B cell (primary cell): ENCODE measurements around the gene DGKA. TPM values are rescaled to one million over a fixed set of nuclear protein-coding genes. Genes with fewer than 3 reads are reported as not detected.
A peak's percentile ranks its signal among the peaks of the same experiment; 100 is the strongest.

Source experiments
- ATAC-seq: fragments of 200-7000 bp; cut with Tn5 transposase; one replicate; pipeline ENCODE4 v1.10.0; 2021; ENCODE audit warnings: low read depth, mild to moderate bottlenecking, moderate number of reproducible peaks, moderate library complexity
- CTCF ChIA-PET: fragments of 350-600 bp; sonication (Branson Sonifier 250); formaldehyde crosslinking; loops from one replicate; lab custom pipeline; 2021; ENCODE audit warnings: antibody characterized with exemption, inconsistent platforms; lab: Charles Lee
- POLR2A ChIA-PET: fragments of 350-600 bp; sonication (Branson Sonifier 250); formaldehyde crosslinking; loops from one replicate; lab custom pipeline; 2021; ENCODE audit warnings: antibody characterized with exemption; lab: Charles Lee
- DNase-seq: peaks from one replicate; pipeline ENCODE4 v3.0.0; 2013
- H2AFZ ChIP-seq: 2 replicates; pipeline ENCODE4 v1.6.1; 2012; ENCODE audit warnings: mild to moderate bottlenecking, low read depth, low read length; ENCODE audit not compliant: insufficient read depth, poor library complexity, severe bottlenecking
- H3K27ac ChIP-seq, 2 donors: 1 replicate in 1 of 2; 2 replicates in 1 of 2; pipeline ENCODE4 v1.5.1; 2012 to 2013; ENCODE audit warnings: low read length in 2 of 2, mild to moderate bottlenecking in 2 of 2, moderate library complexity in 1 of 2
- H3K27me3 ChIP-seq, 4 experiments: fragments of 200-600 bp in 1 of 4; sonication (generic) in 1 of 4; replicated peaks in 1 of 4; 1 replicate in 2 of 4; 2 replicates in 2 of 4; pipeline versions ENCODE4 v1.6.1 to v1.7.0; 2013 to 2016; ENCODE audit warnings: low read length in 3 of 4, mild to moderate bottlenecking in 2 of 4, mixed read lengths in 1 of 4, moderate library complexity in 1 of 4; ENCODE audit not compliant: insufficient read depth in 4 of 4, control insufficient read depth in 3 of 4; ENCODE audit errors: control extremely low read depth in 1 of 4
- H3K36me3 ChIP-seq, 2 experiments: replicated peaks in 1 of 2; 1 replicate in 1 of 2; 2 replicates in 1 of 2; pipeline versions ENCODE4 v1.6.1 to v1.7.1; 2013; ENCODE audit warnings: low read length in 1 of 2; ENCODE audit not compliant: insufficient read depth in 2 of 2, control insufficient read depth in 1 of 2; ENCODE audit errors: control extremely low read depth in 1 of 2, extremely low read depth in 1 of 2
- H3K4me1 ChIP-seq, 2 donors: fragments of 200-600 bp in 1 of 2; sonication (generic) in 1 of 2; 1 replicate in 1 of 2; 2 replicates in 1 of 2; pipeline versions ENCODE4 v1.5.1 to v1.6.1; 2013 to 2017; ENCODE audit warnings: low read length in 2 of 2; ENCODE audit not compliant: control insufficient read depth in 2 of 2, insufficient read depth in 2 of 2
- H3K4me2 ChIP-seq: replicated peaks from 2 replicates; pipeline ENCODE3; 2012; ENCODE audit warnings: mild to moderate bottlenecking, low read depth, low read length; ENCODE audit not compliant: poor library complexity, severe bottlenecking
- H3K4me3 ChIP-seq, 5 experiments: fragments of 200-600 bp in 1 of 5; sonication (generic) in 1 of 5; 1 replicate in 3 of 5; 2 replicates in 2 of 5; pipeline versions ENCODE4 v1.5.1 to v1.7.0; 2011 to 2016; ENCODE audit warnings: low read length in 4 of 5, mild to moderate bottlenecking in 4 of 5, low read depth in 2 of 5, control low read depth in 1 of 5, moderate library complexity in 1 of 5; ENCODE audit not compliant: insufficient read depth in 1 of 5; ENCODE audit errors: control extremely low read depth in 1 of 5, extremely low read depth in 1 of 5
- H3K79me2 ChIP-seq: fragments of 200-600 bp; sonication (generic); one replicate; pipeline ENCODE4 v1.6.0; 2016; ENCODE audit warnings: low read length; ENCODE audit not compliant: control insufficient read depth, insufficient read depth
- H3K9ac ChIP-seq: fragments of 200-600 bp; sonication (generic); 2 replicates; pipeline ENCODE4 v1.6.1; 2017; ENCODE audit warnings: mild to moderate bottlenecking, low read length, moderate library complexity
- H3K9me3 ChIP-seq, 3 donors: one replicate each; pipeline versions ENCODE4 v1.6.1 to v1.7.1; 2013; ENCODE audit warnings: low read length in 2 of 3; ENCODE audit not compliant: control insufficient read depth in 2 of 3, insufficient read depth in 1 of 3; ENCODE audit errors: control extremely low read depth in 1 of 3
- H4K20me1 ChIP-seq: 2 replicates; pipeline ENCODE4 v1.6.0; 2012; ENCODE audit warnings: mild to moderate bottlenecking, low read length; ENCODE audit not compliant: insufficient read depth, control insufficient read depth, poor library complexity, severe bottlenecking
- H3K27ac Mint-ChIP-seq: one replicate; pipeline ENCODE4 v1.8.0; 2021; ENCODE audit warnings: mixed read lengths
- H3K27me3 Mint-ChIP-seq: one replicate; pipeline ENCODE4 v1.8.0; 2021; ENCODE audit warnings: mixed read lengths
- H3K4me1 Mint-ChIP-seq: one replicate; pipeline ENCODE4 v1.8.0; 2021; ENCODE audit warnings: mixed read lengths
- H3K4me3 Mint-ChIP-seq: one replicate; pipeline ENCODE4 v1.8.0; 2021; ENCODE audit warnings: mixed read lengths
- H3K9me3 Mint-ChIP-seq: one replicate; pipeline ENCODE4 v1.8.0; 2022; ENCODE audit warnings: mixed read lengths; ENCODE audit not compliant: insufficient read depth
- EZH2 ChIP-seq: IDR thresholded peaks from 2 replicates; pipeline ENCODE4 v1.6.1; 2012; ENCODE audit warnings: borderline replicate concordance, low read depth, mild to moderate bottlenecking, moderate library complexity, low read length; ENCODE audit not compliant: insufficient read depth, poor library complexity, severe bottlenecking
- WGBS: methylation state at CpG from one replicate; pipeline ENCODE4 v1.1.5; 2013; ENCODE audit warnings: missing lambda C conversion rate; ENCODE audit not compliant: insufficient coverage; 5-methylcytosine and 5-hydroxymethylcytosine counted together
- intact Hi-C: fragments of 100-400 bp; cut with micrococcal nuclease; formaldehyde crosslinking; loops from one replicate; pipeline ENCODE4 v1.10.0; 2022
- polyA plus RNA-seq: library from polyadenylated mRNA; depleted of rRNA; stranded (reverse); fragments of >200 nt; gene quantifications from 2 replicates; pipeline ENCODE4 v1.2.3, GENCODE V29; 2012
- total RNA-seq, 2 donors: library from RNA; stranded (reverse); fragments of 120-200 nt in 1 of 2; gene quantifications; 1 replicate in 1 of 2; 2 replicates in 1 of 2; pipeline versions ENCODE4 v1.2.3 to v1.2.4, GENCODE V29; 2013 to 2022
- TF ChIP-seq, protein P1 (sequence below): fragments of 200-600 bp; IDR thresholded peaks from one replicate; pipeline ENCODE4 v1.8.0; 2022; ENCODE audit warnings: antibody characterized with exemption, mild to moderate bottlenecking

The DGKA gene
- total and polyA plus RNA-seq, 2 donors (not counting 1 experiment from before 2014, with no cell fraction given): 238 to 269 TPM

DNA sequence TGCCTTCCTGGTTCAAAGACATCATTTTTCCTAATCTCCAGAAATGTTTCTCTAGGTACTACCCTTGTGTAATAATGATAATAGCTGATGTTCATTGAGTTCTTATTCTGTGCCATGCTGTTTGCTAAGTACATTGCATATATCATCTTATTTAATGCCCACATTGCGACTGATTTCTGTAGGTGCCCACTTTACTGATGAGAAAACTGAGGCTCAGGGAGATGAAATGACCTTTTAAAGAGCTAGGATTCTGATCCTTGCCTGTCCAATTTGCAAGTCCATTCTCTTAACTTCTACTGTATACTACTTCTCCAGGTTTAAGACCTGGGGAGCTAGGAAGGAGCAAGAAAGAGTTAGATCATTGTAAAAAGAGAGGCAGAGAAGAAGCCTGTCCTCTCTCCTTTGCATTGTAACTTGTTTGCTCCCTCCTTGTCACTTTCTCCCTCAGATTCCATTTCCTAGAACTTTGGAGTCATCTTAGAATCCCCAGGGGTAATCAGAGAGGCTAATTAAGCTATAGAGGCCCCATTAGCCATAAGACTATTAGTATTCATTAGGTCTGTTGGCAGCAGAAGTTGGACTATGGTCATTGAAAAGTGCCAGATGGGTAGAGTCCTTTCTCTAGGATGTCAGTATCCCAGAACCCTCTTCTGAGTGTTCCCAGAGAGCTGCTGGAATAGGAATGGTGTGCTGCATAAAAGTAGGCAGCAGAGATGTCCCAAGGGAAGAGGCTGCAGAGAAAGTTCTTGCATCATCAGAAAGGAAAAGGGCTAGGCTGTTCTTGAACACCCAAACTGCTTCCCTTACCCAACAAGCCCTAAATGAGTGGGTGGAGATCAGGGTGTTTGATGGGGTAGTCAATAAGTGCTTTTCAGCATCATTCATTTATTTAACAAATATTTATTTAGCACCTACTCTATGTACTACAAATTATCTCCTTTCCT is 3.1 kb downstream of the DGKA start:
- H3K4me2 ChIP-seq: peak overlapping the region; percentile 88
- POLR2A ChIA-PET: interaction anchor here (0.5 to 1.2 kb wide), 3 partner anchors 13 to 196 kb away, joined by 3 read pairs; no protein-coding TSS in a partner anchor
- CTCF ChIA-PET: interaction anchor here (0.5 to 10.3 kb wide), 12 partner anchors 7 to 439 kb away, joined by 3 to 155 read pairs (median 4); no protein-coding TSS in a partner anchor
- H3K4me1 Mint-ChIP-seq: peaks cover 57% of the 10 kb centered on the region
- peaks cover 50% of the 10 kb centered on the region for H3K79me2 ChIP-seq
- no peak overlapping the region for H2AFZ ChIP-seq
- H3K9me3 Mint-ChIP-seq: no peaks in the 10 kb centered on the region
- ATAC-seq (no peak), DNase-seq (no peak)
- H3K4me1 ChIP-seq: peaks cover 39 to 45% of the 10 kb centered on the region in 2 donors
- no peak for TF ChIP-seq EZH2
- no peaks in the 10 kb centered on the region for H3K9me3 ChIP-seq
- H4K20me1 ChIP-seq: peaks cover 21% of the 10 kb centered on the region
- intact Hi-C loops: no loop called here
- H3K4me3 Mint-ChIP-seq: peak overlapping the region; percentile 65
- no peak overlapping the region for H3K4me3 ChIP-seq
- H3K27ac ChIP-seq: peak overlapping the region in 1 of 2 donors; percentile 92
- no peaks in the 10 kb centered on the region for H3K27me3 ChIP-seq
- H3K9ac ChIP-seq: no peak overlapping the region
- peaks cover 0 to 52% of the 10 kb centered on the region in 2 experiments for H3K36me3 ChIP-seq
- no peaks in the 10 kb centered on the region for H3K27me3 Mint-ChIP-seq
- no CpG with 5 or more reads among the region's 1 CpG for WGBS
- H3K27ac Mint-ChIP-seq: peak overlapping the region; percentile 76

GRCh38 chr12:55934773-55935172 is 3.8 kb downstream of the DGKA start:
- peaks cover 50% of the 10 kb centered on the region for H3K79me2 ChIP-seq
- peaks cover 0 to 59% of the 10 kb centered on the region in 2 experiments for H3K36me3 ChIP-seq
- H3K27me3 ChIP-seq: no peaks in the 10 kb centered on the region
- Mint-ChIP-seq H3K9me3 (no peaks in the 10 kb centered on the region), H3K27me3 (no peaks in the 10 kb centered on the region), H3K27ac (peak overlapping the region; percentile 21), H3K4me1 (peaks cover 52% of the 10 kb centered on the region), H3K4me3 (no peak overlapping the region)
- H3K4me3 ChIP-seq: no peak overlapping the region
- H3K27ac ChIP-seq: peak overlapping the region in 1 of 2 donors; percentile 8
- ChIA-PET CTCF (interaction anchor here (0.7 to 8.7 kb wide), 5 partner anchors 9 to 195 kb away, joined by 3 to 112 read pairs (median 4); no protein-coding TSS in a partner anchor), POLR2A (interaction anchor here (0.5 kb wide), 2 partner anchors 12 to 19 kb away, joined by 3 read pairs; no protein-coding TSS in a partner anchor)
- WGBS: 100% methylated on average over 1 of the region's 1 CpG
- no peak overlapping the region for H3K4me2 ChIP-seq
- TF ChIP-seq, protein P1, sequence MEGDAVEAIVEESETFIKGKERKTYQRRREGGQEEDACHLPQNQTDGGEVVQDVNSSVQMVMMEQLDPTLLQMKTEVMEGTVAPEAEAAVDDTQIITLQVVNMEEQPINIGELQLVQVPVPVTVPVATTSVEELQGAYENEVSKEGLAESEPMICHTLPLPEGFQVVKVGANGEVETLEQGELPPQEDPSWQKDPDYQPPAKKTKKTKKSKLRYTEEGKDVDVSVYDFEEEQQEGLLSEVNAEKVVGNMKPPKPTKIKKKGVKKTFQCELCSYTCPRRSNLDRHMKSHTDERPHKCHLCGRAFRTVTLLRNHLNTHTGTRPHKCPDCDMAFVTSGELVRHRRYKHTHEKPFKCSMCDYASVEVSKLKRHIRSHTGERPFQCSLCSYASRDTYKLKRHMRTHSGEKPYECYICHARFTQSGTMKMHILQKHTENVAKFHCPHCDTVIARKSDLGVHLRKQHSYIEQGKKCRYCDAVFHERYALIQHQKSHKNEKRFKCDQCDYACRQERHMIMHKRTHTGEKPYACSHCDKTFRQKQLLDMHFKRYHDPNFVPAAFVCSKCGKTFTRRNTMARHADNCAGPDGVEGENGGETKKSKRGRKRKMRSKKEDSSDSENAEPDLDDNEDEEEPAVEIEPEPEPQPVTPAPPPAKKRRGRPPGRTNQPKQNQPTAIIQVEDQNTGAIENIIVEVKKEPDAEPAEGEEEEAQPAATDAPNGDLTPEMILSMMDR: no peak
- TF ChIP-seq EZH2: no peak
- peaks cover 21% of the 10 kb centered on the region for H4K20me1 ChIP-seq
- intact Hi-C loops: no loop called here
- H3K9me3 ChIP-seq: no peaks in the 10 kb centered on the region
- H2AFZ ChIP-seq: no peak overlapping the region
- no peak overlapping the region for H3K9ac ChIP-seq
- no peak for ATAC-seq
- peaks cover 32 to 40% of the 10 kb centered on the region in 2 donors for H3K4me1 ChIP-seq
- no peak for DNase-seq
